HepG2 (cell line): Measurements from ENCODE around the gene FIZ1. TPM values are rescaled to one million over a fixed set of nuclear protein-coding genes. Genes with fewer than 3 reads are reported as not detected.

Source experiments
- ATF7 ChIP-seq, 2 experiments: fragments of 450-650 bp in 1 of 2; sonication (generic) in 1 of 2; formaldehyde crosslinking in 1 of 2; IDR thresholded peaks; 2 replicates each; pipeline versions ENCODE4 v1.4.0 to v1.6.1; 2016 to 2020; ENCODE audit warnings: antibody characterized with exemption in 1 of 2, mild to moderate bottlenecking in 1 of 2, missing genetic modification reagents in 1 of 2
- ATM ChIP-seq: fragments of 450-650 bp; IDR thresholded peaks from 2 replicates; pipeline ENCODE4 v1.7.1; 2017; ENCODE audit warnings: mild to moderate bottlenecking, borderline replicate concordance
- CBX5 ChIP-seq: sonication (generic); formaldehyde crosslinking; IDR thresholded peaks from 2 replicates; pipeline ENCODE4 v1.4.0; 2020; ENCODE audit warnings: missing genetic modification reagents, borderline replicate concordance
- CENPBD1 ChIP-seq: sonication (generic); formaldehyde crosslinking; IDR thresholded peaks from 2 replicates; pipeline ENCODE4 v1.8.0; 2022; ENCODE audit warnings: missing genetic modification reagents, low read depth, mild to moderate bottlenecking, borderline replicate concordance
- DBP ChIP-seq: sonication (generic); formaldehyde crosslinking; IDR thresholded peaks from 2 replicates; pipeline ENCODE4 v1.4.0; 2020; ENCODE audit warnings: missing genetic modification reagents; ENCODE audit errors: not compliant biosample characterization
- GTF3A ChIP-seq: sonication (generic); formaldehyde crosslinking; conservative IDR thresholded peaks from 2 replicates; pipeline ENCODE4 v1.4.0; 2020; ENCODE audit warnings: mild to moderate bottlenecking, missing genetic modification reagents
- KAT8 ChIP-seq: IDR thresholded peaks from 2 replicates; pipeline ENCODE4 v1.6.1; 2016; ENCODE audit warnings: missing genetic modification reagents, missing compliant biosample characterization
- NFE2L1 ChIP-seq: sonication (generic); formaldehyde crosslinking; IDR thresholded peaks from 2 replicates; pipeline ENCODE4 v1.4.0; 2020; ENCODE audit warnings: missing genetic modification reagents, mild to moderate bottlenecking, borderline replicate concordance
- NFE2L2 ChIP-seq: fragments of 150-350 bp; IDR thresholded peaks from 2 replicates; pipeline ENCODE4 v1.6.1; 2014; ENCODE audit warnings: low read length
- POLR2AphosphoS5 ChIP-seq: IDR thresholded peaks from 2 replicates; pipeline ENCODE4 v1.6.1; 2012; ENCODE audit warnings: low read depth, low read length
- RBM22 ChIP-seq: fragments of 200-400 bp; formaldehyde crosslinking; optimal IDR thresholded peaks from 2 replicates; pipeline ENCODE3; 2017; ENCODE audit warnings: mild to moderate bottlenecking, low read length, moderate library complexity
- RXRB ChIP-seq: IDR thresholded peaks from 2 replicates; pipeline ENCODE4 v1.6.1; 2016; ENCODE audit warnings: borderline replicate concordance, missing genetic modification reagents, missing compliant biosample characterization
- TEF ChIP-seq: sonication (generic); formaldehyde crosslinking; IDR thresholded peaks from 2 replicates; pipeline ENCODE4 v1.5.0; 2020; ENCODE audit warnings: missing genetic modification reagents
- ZNF264 ChIP-seq: sonication (generic); formaldehyde crosslinking; IDR thresholded peaks from 2 replicates; pipeline ENCODE4 v1.4.0; 2020; ENCODE audit warnings: missing genetic modification reagents
- ZNF30 ChIP-seq: sonication (generic); formaldehyde crosslinking; IDR thresholded peaks from 2 replicates; pipeline ENCODE4 v1.5.0; 2020; ENCODE audit warnings: mild to moderate bottlenecking, missing genetic modification reagents
- ZNF446 ChIP-seq: sonication (generic); formaldehyde crosslinking; IDR thresholded peaks from 2 replicates; pipeline ENCODE4 v1.5.0; 2020; ENCODE audit warnings: mild to moderate bottlenecking, missing genetic modification reagents
- ZNF737 ChIP-seq: sonication (generic); formaldehyde crosslinking; IDR thresholded peaks from 2 replicates; pipeline ENCODE4 v1.5.0; 2020; ENCODE audit warnings: missing genetic modification reagents, mild to moderate bottlenecking, borderline replicate concordance
- polyA plus RNA-seq, 8 experiments: library from polyadenylated mRNA; depleted of rRNA in 3 of 8; stranded (reverse) in 7 of 8; unstranded in 1 of 8; fragments of >200 nt; fragmentation: Illumina TruSeq in 4 of 8; extraction: Trizol in 4 of 8; gene quantifications; 2 replicates each; pipeline versions ENCODE4 v1.2.1 to v1.2.3, GENCODE V29; 2011 to 2016; ENCODE audit warnings: low read depth in 4 of 8, missing spikeins in 1 of 8, mixed read lengths in 1 of 8; ENCODE audit not compliant: insufficient read depth in 1 of 8
- total RNA-seq, 5 experiments: library from RNA; depleted of rRNA; stranded (reverse); fragments of >200 nt; fragmentation: Illumina TruSeq; extraction: Trizol; gene quantifications; 2 replicates each; pipeline ENCODE4 v1.2.3, GENCODE V29; 2016; ENCODE audit warnings: low read depth in 1 of 5
- TF ChIP-seq, protein P1 (sequence below): sonication (generic); formaldehyde crosslinking; IDR thresholded peaks from 2 replicates; pipeline ENCODE4 v1.5.0; 2020; ENCODE audit warnings: mild to moderate bottlenecking, missing genetic modification reagents, moderate library complexity
- TF ChIP-seq, protein P2 (sequence below): IDR thresholded peaks from 2 replicates; pipeline ENCODE4 v1.6.1; 2016; ENCODE audit warnings: low read depth, control low read depth
- TF ChIP-seq, protein P3 (sequence below): sonication (generic); formaldehyde crosslinking; IDR thresholded peaks from 2 replicates; pipeline ENCODE4 v1.4.0; 2020; ENCODE audit warnings: missing genetic modification reagents

The FIZ1 gene
- total and polyA plus RNA-seq, 2 of the 13 experiments (the other 11 are each of a cell fraction or from before 2014, with no cell fraction given), result 3.6 to 5.9 TPM

- TF ChIP-seq ZNF30 (CRISPR knock-in tag) (no peak), ZNF264 (CRISPR knock-in tag) (no peak; the same call in 1 of the 2 replicates), KAT8 (peak; percentile 54; the same call in 1 of the 2 replicates), RBM22 (peak; percentile 14), ZNF737 (peak; percentile 49; the same call in 1 of the 2 replicates), GTF3A (0 out of 2 replicates have a peak, but pooled peaks have one; percentile 84), ATF7 (IDR thresholded peaks at IDR 0.05) (no peak), ATF7 (CRISPR knock-in tag; IDR thresholded peaks at IDR 0.05) (no peak), CENPBD1 (CRISPR knock-in tag) (no peak), NFE2L2 (no peak), NFE2L1 (CRISPR knock-in tag) (no peak), POLR2AphosphoS5 (no peak; the same call in 1 of the 2 replicates), RXRB (CRISPR knock-in tag) (no peak), CBX5 (CRISPR knock-in tag) (no peak), ZNF446 (CRISPR knock-in tag) (no peak), ATM (no peak), TEF (CRISPR knock-in tag) (no peak), DBP (no peak)
- TF ChIP-seq, protein P1, sequence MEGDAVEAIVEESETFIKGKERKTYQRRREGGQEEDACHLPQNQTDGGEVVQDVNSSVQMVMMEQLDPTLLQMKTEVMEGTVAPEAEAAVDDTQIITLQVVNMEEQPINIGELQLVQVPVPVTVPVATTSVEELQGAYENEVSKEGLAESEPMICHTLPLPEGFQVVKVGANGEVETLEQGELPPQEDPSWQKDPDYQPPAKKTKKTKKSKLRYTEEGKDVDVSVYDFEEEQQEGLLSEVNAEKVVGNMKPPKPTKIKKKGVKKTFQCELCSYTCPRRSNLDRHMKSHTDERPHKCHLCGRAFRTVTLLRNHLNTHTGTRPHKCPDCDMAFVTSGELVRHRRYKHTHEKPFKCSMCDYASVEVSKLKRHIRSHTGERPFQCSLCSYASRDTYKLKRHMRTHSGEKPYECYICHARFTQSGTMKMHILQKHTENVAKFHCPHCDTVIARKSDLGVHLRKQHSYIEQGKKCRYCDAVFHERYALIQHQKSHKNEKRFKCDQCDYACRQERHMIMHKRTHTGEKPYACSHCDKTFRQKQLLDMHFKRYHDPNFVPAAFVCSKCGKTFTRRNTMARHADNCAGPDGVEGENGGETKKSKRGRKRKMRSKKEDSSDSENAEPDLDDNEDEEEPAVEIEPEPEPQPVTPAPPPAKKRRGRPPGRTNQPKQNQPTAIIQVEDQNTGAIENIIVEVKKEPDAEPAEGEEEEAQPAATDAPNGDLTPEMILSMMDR, result no peak
- TF ChIP-seq, protein P2, sequence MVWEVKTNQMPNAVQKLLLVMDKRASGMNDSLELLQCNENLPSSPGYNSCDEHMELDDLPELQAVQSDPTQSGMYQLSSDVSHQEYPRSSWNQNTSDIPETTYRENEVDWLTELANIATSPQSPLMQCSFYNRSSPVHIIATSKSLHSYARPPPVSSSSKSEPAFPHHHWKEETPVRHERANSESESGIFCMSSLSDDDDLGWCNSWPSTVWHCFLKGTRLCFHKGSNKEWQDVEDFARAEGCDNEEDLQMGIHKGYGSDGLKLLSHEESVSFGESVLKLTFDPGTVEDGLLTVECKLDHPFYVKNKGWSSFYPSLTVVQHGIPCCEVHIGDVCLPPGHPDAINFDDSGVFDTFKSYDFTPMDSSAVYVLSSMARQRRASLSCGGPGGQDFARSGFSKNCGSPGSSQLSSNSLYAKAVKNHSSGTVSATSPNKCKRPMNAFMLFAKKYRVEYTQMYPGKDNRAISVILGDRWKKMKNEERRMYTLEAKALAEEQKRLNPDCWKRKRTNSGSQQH (CRISPR knock-in tag), result no peak
- TF ChIP-seq, protein P3, sequence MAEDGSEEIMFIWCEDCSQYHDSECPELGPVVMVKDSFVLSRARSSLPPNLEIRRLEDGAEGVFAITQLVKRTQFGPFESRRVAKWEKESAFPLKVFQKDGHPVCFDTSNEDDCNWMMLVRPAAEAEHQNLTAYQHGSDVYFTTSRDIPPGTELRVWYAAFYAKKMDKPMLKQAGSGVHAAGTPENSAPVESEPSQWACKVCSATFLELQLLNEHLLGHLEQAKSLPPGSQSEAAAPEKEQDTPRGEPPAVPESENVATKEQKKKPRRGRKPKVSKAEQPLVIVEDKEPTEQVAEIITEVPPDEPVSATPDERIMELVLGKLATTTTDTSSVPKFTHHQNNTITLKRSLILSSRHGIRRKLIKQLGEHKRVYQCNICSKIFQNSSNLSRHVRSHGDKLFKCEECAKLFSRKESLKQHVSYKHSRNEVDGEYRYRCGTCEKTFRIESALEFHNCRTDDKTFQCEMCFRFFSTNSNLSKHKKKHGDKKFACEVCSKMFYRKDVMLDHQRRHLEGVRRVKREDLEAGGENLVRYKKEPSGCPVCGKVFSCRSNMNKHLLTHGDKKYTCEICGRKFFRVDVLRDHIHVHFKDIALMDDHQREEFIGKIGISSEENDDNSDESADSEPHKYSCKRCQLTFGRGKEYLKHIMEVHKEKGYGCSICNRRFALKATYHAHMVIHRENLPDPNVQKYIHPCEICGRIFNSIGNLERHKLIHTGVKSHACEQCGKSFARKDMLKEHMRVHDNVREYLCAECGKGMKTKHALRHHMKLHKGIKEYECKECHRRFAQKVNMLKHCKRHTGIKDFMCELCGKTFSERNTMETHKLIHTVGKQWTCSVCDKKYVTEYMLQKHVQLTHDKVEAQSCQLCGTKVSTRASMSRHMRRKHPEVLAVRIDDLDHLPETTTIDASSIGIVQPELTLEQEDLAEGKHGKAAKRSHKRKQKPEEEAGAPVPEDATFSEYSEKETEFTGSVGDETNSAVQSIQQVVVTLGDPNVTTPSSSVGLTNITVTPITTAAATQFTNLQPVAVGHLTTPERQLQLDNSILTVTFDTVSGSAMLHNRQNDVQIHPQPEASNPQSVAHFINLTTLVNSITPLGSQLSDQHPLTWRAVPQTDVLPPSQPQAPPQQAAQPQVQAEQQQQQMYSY (CRISPR knock-in tag), result no peak
Measured at GRCh38 chr19:55640577-55641425, 41.5 kb upstream of the FIZ1 start, which contains the start of gene ZNF580 (continued).
